PFSK-1 (cell line): Measurements from ENCODE around the gene NUDT3.

ENCODE experiments used
- FOXP2 ChIP-seq: optimal IDR thresholded peaks from 2 replicates; pipeline ENCODE3; 2011; ENCODE audit warnings: borderline replicate concordance, control low read depth, inconsistent platforms; ENCODE audit not compliant: insufficient read depth; ENCODE audit errors: extremely low read length, extremely low read depth
- POLR2AphosphoS5 ChIP-seq: IDR thresholded peaks from 2 replicates; pipeline ENCODE4 v1.6.1; 2012; ENCODE audit warnings: low read depth, mild to moderate bottlenecking, control low read depth, low read length, moderate library complexity
- REST ChIP-seq, 2 experiments: IDR thresholded peaks; 2 replicates each; pipeline versions ENCODE4 v1.6.1 to v1.8.0; 2011 to 2012; ENCODE audit warnings: low read depth in 2 of 2, low read length in 2 of 2, control low read depth in 1 of 2, inconsistent platforms in 1 of 2, mild to moderate bottlenecking in 1 of 2, moderate library complexity in 1 of 2; ENCODE audit not compliant: insufficient read depth in 1 of 2
- SIN3A ChIP-seq: IDR thresholded peaks from 2 replicates; pipeline ENCODE4 v1.6.1; 2012; ENCODE audit warnings: mild to moderate bottlenecking, low read length, moderate library complexity, borderline replicate concordance; ENCODE audit not compliant: insufficient read depth
- TAF1 ChIP-seq: IDR thresholded peaks from 2 replicates; pipeline ENCODE4 v1.6.1; 2012; ENCODE audit warnings: low read length, control low read depth, borderline replicate concordance; ENCODE audit not compliant: insufficient read depth

GRCh38 chr6:34274129-34274528 is 118.3 kb downstream of the NUDT3 start:
- TF ChIP-seq SIN3A (no peak), POLR2AphosphoS5 (no peak), REST (IDR thresholded peaks at IDR 0.05; ENCODE audit: insufficient read depth in 1 of 2, low read depth in 2 of 2, low read length in 2 of 2) (no peak), TAF1 (no peak), FOXP2 (no peak)
